DND-41 (cell line): ENCODE results near the gene TMEM39A.

Experiments
- ATAC-seq: fragments of 200-7000 bp; cut with Tn5 transposase; 3 replicates; pipeline ENCODE4 v1.9.1; 2021; ENCODE audit warnings: low read depth; ENCODE audit not compliant: insufficient read depth
- DNase-seq: peaks from one replicate; pipeline ENCODE4 v3.0.0-alpha.2; 2020
- H2AFZ ChIP-seq: 2 replicates; pipeline ENCODE4 v1.6.0; 2012; ENCODE audit warnings: low read depth, low read length
- H3K27ac ChIP-seq: 2 replicates; pipeline ENCODE4 v1.5.1; 2012; ENCODE audit warnings: low read length, inconsistent platforms
- H3K27me3 ChIP-seq: fragments of 200-600 bp; sonication (generic); 2 replicates; pipeline ENCODE4 v1.6.0; 2012; ENCODE audit warnings: low read length, mild to moderate bottlenecking, inconsistent platforms; ENCODE audit not compliant: insufficient read depth, poor library complexity
- H3K36me3 ChIP-seq: 2 replicates; pipeline ENCODE4 v1.5.1; 2012; ENCODE audit warnings: low read length, inconsistent platforms; ENCODE audit not compliant: insufficient read depth
- H3K4me1 ChIP-seq: 2 replicates; pipeline ENCODE4 v1.5.1; 2012; ENCODE audit warnings: mild to moderate bottlenecking, low read length; ENCODE audit not compliant: insufficient read depth
- H3K4me2 ChIP-seq: 2 replicates; pipeline ENCODE4 v1.6.0; 2012; ENCODE audit warnings: mild to moderate bottlenecking, moderate library complexity, low read length, inconsistent platforms; ENCODE audit not compliant: insufficient read depth
- H3K4me3 ChIP-seq, 2 experiments: fragments of 200-600 bp in 1 of 2; shearing (Covaris generic) in 1 of 2; 2 replicates each; pipeline ENCODE4 v1.5.1; 2012 to 2016; ENCODE audit warnings: inconsistent platforms in 2 of 2, low read length in 2 of 2, mild to moderate bottlenecking in 2 of 2, low read depth in 1 of 2, moderate library complexity in 1 of 2
- H3K79me2 ChIP-seq: 2 replicates; pipeline ENCODE4 v1.6.0; 2012; ENCODE audit warnings: low read length, inconsistent platforms; ENCODE audit not compliant: insufficient read depth
- H3K9ac ChIP-seq: 2 replicates; pipeline ENCODE4 v1.6.0; 2012; ENCODE audit warnings: low read depth, mild to moderate bottlenecking, inconsistent platforms, low read length, moderate library complexity
- H3K9me3 ChIP-seq: 2 replicates; pipeline ENCODE4 v1.5.1; 2012; ENCODE audit warnings: low read length, moderate library complexity, mild to moderate bottlenecking, inconsistent platforms; ENCODE audit not compliant: insufficient read depth, severe bottlenecking
- H4K20me1 ChIP-seq: 2 replicates; pipeline ENCODE4 v1.6.0; 2012; ENCODE audit warnings: low read length; ENCODE audit not compliant: insufficient read depth
- EZH2 ChIP-seq: IDR thresholded peaks from 3 replicates; pipeline ENCODE4 v1.6.1; 2012; ENCODE audit warnings: borderline replicate concordance, low read depth, mild to moderate bottlenecking, moderate library complexity, low read length, inconsistent platforms; ENCODE audit not compliant: severe bottlenecking
- TF ChIP-seq, protein P1 (sequence below): IDR thresholded peaks from 2 replicates; pipeline ENCODE4 v1.5.1; 2012; ENCODE audit warnings: borderline replicate concordance, low read length, moderate library complexity, mild to moderate bottlenecking; ENCODE audit not compliant: poor library complexity, severe bottlenecking; ENCODE audit errors: extremely low read depth

The TMEM39A gene

GRCh38 chr3:119418641-119419040 lies 44.8 kb downstream of the TMEM39A start:
- H3K36me3 ChIP-seq, result no peaks in the 10 kb centered on the region
- H4K20me1 ChIP-seq, result no peaks in the 10 kb centered on the region
- no peak overlapping the region for H3K27ac ChIP-seq
- H3K4me2 ChIP-seq, result no peak overlapping the region
- DNase-seq, result no peak
- no peak for ATAC-seq
- no peaks in the 10 kb centered on the region for H3K9me3 ChIP-seq
- no peak overlapping the region for H3K4me3 ChIP-seq
- TF ChIP-seq, protein P1, sequence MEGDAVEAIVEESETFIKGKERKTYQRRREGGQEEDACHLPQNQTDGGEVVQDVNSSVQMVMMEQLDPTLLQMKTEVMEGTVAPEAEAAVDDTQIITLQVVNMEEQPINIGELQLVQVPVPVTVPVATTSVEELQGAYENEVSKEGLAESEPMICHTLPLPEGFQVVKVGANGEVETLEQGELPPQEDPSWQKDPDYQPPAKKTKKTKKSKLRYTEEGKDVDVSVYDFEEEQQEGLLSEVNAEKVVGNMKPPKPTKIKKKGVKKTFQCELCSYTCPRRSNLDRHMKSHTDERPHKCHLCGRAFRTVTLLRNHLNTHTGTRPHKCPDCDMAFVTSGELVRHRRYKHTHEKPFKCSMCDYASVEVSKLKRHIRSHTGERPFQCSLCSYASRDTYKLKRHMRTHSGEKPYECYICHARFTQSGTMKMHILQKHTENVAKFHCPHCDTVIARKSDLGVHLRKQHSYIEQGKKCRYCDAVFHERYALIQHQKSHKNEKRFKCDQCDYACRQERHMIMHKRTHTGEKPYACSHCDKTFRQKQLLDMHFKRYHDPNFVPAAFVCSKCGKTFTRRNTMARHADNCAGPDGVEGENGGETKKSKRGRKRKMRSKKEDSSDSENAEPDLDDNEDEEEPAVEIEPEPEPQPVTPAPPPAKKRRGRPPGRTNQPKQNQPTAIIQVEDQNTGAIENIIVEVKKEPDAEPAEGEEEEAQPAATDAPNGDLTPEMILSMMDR, result no peak
- no peak for TF ChIP-seq EZH2
- no peaks in the 10 kb centered on the region for H3K27me3 ChIP-seq
- no peak overlapping the region for H3K9ac ChIP-seq
- H3K4me1 ChIP-seq, result no peaks in the 10 kb centered on the region
- no peaks in the 10 kb centered on the region for H3K79me2 ChIP-seq
- no peak overlapping the region for H2AFZ ChIP-seq

DNA sequence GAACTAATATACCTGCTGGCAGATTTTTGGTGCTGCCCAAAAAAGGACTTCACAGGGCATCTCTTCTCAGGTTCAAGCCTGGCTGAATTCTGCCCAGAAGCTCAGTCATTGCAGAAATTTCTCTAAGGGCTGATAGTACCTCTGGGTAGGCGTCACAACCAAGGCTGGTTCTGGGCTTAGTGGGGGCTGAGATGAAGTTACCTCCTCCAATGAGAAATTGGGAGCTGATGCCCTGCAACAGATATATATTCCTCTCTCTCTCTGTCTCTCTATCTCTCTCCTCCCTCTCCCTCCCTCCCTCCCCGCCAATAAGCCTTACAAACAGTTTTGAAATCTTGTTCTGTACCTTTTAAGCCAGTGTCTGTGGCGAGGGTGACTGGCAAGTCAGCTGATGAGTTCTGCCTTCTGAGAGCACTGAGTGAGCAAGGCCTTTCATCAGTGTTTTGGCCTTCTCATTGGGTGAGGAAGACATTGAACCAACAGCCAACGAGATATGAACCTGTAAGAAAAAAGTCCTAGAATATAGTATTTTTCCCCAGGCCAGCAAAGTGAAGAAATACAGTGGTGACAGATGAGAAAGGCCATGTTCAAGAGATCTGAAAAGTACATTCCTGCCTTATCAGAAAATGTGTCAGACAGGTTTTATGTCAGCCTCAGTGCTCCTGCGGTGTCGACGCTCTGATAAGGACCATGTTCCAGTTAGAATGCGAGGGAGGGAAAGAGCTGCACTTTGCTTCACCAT lies 45.5 kb downstream of the TMEM39A start:
- no peak overlapping the region for H3K27ac ChIP-seq
- H2AFZ ChIP-seq, result no peak overlapping the region
- H3K9me3 ChIP-seq, result no peaks in the 10 kb centered on the region
- H3K79me2 ChIP-seq, result no peaks in the 10 kb centered on the region
- TF ChIP-seq, protein P1, result no peak
- no peak for TF ChIP-seq EZH2
- no peaks in the 10 kb centered on the region for H3K27me3 ChIP-seq
- ATAC-seq (no peak), DNase-seq (no peak)
- H3K4me1 ChIP-seq, result no peaks in the 10 kb centered on the region
- no peaks in the 10 kb centered on the region for H4K20me1 ChIP-seq
- no peak overlapping the region for H3K9ac ChIP-seq
- H3K4me3 ChIP-seq, result no peak overlapping the region
- H3K4me2 ChIP-seq, result no peak overlapping the region
- H3K36me3 ChIP-seq, result no peaks in the 10 kb centered on the region

DNA sequence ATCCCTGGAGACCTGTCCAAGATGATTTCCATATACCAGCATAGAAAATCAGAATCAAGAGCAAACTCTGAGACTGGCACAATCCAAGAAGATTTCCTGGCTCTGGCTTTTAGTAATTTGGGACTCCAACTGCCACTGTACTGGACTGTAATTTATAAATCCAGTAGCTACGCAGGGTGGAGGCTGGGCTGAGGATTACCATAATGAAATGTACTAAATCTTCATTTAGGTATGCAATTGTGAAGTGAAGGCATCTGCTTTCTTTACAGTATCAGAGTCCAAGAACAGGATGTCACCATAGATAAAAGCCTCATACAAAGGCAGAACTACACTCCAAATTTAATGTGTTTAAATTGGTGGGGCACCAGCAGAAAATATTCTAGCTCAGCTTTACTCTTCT lies 46.5 kb downstream of the TMEM39A start:
- TF ChIP-seq EZH2, result no peak
- TF ChIP-seq, protein P1, result no peak
- Histone ChIP-seq H3K9me3 (no peaks in the 10 kb centered on the region), H3K79me2 (no peaks in the 10 kb centered on the region), H4K20me1 (no peaks in the 10 kb centered on the region), H3K27ac (no peak overlapping the region), H3K36me3 (no peaks in the 10 kb centered on the region), H3K4me1 (no peaks in the 10 kb centered on the region), H2AFZ (no peak overlapping the region), H3K9ac (no peak overlapping the region), H3K4me3 (no peak overlapping the region), H3K4me2 (no peak overlapping the region), H3K27me3 (no peaks in the 10 kb centered on the region)
- ATAC-seq, result no peak
- no peak for DNase-seq
